ENCODE data around the gene MRPL38.

Gene MRPL38

DNA sequence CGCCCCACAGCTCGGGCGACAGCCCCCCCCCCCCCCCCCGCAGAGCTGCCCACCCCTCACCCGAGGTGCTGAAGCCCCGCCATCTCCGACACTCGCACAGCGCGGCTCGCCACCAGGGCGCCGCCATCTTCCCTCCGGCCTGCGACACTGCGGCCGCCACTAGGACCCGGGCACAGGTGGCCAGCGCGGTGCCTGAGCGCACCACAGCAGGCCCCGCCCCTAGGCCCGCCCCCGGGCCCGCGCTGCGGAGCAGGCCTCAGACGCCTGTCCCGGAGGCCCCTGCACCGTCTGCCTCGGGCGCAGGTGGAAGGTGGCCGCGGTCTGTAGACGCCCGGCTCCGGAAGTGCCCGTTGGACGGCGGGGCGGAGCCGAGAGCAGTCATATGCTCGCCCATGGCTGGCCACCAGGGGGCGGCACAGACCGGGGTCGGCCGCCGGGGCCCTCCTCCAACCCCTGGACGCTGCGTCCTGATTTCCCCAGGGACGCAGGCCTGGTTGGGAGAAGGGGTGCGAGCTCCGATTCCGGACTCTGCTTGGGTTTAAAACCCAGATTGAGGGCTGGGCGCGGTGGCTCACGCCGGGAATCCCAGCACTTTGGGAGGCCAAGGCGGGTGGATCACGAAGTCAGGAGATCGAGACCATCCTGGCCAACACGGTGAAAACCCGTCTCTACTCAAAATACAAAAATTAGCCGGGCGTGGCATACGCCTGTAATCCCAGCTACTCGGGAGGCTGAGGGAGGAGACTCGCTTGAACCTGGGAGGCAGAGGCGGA, at the start of gene MRPL38:
Gene MRPL38 (minus strand): TSS at position 136 of the 773 bp plus-strand sequence. CDS start 9 bp downstream, at position 127.
- DNase-seq (ENCODE audit: low read depth in 2 of 2): peak; percentile 87 to 92

DNA sequence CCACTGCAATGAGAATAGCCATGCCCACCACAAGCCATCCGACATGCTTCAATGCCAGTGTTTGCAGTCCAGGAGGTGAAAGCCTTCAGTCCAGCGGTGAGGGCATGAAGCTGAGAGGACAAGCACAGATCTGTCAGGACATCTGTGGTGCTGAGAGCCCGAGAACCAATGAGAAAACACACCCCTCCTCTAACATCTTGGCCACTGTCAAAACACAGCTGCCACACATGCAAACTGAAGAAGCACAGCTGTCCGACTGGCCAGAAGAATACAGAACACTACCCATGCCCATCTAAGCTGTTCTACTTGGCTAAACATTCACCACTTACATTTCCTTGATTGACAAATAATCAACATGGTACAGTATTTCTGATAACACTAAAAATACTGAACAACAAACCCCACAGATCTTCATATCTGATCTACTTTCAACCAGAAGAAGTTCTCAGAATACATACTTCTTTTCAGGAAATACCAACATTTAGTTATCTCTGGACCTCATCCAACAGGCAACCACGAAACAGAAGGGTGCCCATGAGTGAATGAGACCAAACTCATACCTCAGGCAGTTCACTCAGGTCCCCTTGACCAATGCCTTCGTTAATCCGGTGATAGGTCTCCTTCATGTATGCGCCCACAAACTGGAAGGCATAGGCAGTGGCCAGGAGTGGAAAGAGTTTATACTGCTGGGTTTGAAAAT, 46.3 kb upstream of the MRPL38 start:
- no peak for DNase-seq (ENCODE audit: low read depth in 2 of 2)

DNA sequence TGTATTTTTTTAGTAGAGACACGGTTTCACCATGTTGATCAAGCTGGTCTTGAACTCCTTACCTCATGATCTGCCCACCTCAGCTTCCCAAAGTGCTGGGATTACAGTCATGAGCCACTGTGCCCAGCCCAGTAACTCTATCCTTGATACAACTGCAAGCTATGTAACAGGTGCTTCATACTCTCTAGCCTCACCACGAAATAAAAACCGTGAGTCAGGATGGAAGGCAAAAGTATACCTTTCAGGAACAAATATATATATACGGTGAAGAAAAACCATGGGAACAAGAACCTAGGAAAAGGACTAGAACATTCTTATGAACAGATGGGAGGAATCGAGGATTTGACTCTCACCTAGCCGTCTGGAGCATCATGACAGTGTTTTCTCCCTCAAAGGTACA, 45.7 kb upstream of the MRPL38 start:
- DNase-seq (ENCODE audit: low read depth in 2 of 2): no peak

DNA sequence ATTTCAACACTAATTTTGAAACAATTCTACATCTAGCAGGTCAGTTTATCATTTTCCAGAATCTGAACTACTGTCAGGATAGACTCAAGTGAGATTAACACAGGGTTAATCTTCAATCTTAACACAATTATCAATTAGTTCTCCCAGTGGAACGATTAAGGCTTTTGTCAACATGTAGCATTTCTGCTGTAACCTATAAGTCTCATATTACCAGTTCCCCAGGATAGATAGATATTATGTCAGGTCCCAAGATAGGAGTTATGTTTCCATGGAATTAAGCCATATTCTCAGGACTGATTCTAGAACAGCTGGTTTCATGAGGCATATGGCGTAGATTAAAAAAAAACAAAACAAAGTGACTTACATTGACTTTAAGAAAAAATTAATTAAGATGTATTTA, 40.5 kb upstream of the MRPL38 start:
- no peak for DNase-seq (ENCODE audit: low read depth in 2 of 2)

DNA sequence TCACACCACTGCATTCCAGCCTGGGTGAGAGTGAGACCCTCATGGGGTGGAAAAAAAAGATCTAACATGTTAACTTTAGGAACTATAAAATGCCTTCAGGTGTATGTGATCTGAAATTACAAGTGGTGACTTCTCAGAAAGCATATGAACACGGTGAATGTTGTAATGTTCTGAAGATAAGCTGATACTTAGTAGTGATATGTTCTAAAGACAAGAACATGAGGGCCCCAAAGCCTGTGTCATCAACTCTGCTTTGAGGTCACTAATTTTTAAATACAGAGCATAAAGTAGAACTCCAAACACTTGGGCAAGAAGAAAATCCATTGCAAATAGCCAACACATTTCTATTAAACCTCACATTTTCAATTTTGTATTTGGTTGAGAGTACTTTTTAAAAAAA, 38.8 kb upstream of the MRPL38 start:
- no peak for DNase-seq (ENCODE audit: low read depth in 2 of 2)

DNA sequence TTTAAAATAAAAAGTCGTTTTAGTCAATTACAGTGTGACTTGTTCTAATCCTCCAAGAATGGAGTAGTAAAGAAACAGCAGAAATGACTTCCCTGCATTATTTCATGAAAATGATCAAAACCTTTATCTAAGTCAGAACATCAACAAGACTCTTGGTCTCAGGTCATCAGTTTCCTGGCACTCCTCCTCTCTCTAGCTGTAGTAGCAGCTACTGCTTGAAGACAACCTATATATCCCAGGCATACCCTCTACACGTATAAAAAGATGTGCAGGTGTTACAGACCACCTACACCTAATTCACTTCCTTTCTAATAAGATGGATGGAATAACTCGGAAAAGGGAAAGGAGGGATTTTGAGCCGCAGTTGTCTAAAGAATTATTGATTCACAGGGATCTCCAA, 37.8 kb upstream of the MRPL38 start:
- DNase-seq (ENCODE audit: low read depth in 2 of 2): no peak

DNA sequence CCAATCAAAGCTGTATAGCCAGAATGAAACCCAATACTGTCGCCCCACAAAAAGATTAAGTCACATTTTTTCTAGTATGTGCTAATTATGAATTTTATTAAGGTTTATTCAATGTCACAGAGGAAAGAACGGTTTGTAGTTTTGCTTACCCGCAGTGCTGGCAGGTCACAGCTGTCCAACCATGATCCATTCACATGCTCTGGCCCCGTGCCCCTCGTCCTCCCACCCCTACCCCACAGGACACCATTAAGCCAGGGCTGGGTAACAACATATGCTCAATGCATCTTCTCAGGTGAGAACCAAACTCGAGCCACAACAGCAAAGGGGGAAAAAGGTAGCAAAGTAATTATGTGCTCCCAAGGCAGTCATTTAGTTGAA, 36.7 kb upstream of the MRPL38 start:
- DNase-seq (ENCODE audit: low read depth in 2 of 2): no peak

DNA sequence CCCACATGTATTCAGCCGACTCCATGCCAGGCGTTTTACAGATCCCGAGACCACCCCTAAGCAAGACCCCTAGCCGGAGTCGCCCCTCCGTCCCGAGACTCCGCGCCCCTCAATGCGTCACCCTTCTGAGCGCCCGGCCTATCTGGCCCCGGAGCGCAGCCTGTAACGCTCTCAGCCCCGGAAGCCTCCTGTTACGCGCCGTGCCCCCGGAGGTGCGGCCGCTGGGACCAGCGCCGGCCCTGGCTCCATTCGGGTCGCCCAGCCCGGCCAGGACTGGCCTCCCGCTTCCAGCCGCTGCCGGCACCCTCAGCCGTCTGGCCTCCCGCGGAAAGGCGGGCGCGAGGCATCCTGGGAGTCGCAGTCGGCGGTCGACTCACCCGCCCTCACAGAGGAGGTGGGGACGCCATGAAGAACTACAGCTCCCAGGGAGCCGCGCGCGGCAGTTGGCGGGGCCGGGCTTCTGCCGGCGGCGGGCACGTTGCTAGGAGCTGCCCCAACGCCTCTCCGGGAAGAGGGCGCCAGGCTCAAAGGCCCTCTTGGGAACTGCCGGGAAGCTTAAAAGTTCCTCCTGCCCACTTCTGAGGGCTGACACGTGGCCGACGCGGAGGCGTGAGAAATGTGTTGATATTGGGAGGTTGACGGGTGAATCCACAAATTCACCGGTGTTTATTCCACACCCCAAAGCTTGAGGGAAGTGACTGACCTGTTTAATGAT, 36.2 kb upstream of the MRPL38 start, which contains the start of gene FBF1:
Gene FBF1 (minus strand): TSS at position 316 of the 715 bp plus-strand sequence. CDS start 2,893 bp downstream, outside the sequence.
- peak; percentile 75 to 83 for DNase-seq (ENCODE audit: low read depth in 2 of 2)

DNA sequence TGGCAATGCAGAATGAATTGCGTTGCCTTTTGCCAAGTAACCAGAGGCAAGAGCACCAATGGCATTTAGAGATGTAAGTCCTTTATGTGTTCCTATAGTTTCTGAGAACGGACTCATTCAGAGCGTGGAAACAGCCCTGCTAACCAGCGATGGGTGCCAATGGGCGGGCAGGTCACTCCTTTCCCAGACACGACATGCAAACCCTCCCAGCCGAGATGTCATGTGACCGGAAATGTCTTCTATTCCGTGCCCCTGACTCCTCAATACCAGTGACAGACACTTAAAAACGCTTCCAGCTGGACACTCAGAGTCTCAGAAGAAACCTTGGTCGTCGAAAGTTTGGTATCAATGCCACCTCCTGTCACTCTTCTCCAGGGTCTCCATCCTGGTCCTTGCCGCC, 33.0 kb upstream of the MRPL38 start:
- no peak for DNase-seq (ENCODE audit: low read depth in 2 of 2)

DNA sequence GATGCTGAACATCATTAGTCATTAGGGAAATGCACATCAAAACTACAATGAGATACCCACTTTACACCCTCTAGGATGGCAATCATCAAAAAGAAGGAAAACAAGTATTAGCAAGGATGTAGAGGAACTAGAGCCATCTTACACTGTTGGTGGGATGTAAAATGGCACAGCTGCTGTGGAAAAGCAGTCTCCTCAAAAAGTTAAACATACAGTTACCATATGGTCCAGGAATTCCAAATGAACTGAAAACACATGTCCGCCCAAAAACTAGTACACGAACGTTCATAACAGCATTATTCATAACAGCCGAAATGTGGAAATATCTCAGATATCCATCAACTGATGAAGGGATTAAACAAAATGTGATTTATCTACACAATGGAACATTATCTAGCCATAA, 29.1 kb upstream of the MRPL38 start:
- DNase-seq (ENCODE audit: low read depth in 2 of 2): no peak

DNA sequence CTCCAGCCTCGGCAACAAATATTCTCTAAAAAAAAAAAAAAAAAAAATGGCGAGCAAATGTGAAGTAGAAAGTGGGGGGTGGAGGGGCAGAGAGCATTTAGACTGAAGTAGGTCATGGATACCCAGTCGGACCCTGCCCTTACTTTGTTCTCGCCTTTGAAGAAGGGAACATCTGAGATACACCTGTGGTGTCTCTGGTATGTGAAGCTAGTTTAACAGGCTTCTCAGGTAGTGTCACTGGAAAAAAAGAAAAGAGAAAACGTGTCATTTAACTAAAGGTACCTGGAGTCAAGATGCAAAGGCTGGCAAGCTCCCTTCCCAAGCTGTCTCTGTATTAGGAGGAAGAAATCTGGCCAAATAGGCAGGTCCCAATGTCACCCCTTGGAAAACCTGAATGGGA, 28.2 kb upstream of the MRPL38 start:
- no peak for DNase-seq (ENCODE audit: low read depth in 2 of 2)

DNA sequence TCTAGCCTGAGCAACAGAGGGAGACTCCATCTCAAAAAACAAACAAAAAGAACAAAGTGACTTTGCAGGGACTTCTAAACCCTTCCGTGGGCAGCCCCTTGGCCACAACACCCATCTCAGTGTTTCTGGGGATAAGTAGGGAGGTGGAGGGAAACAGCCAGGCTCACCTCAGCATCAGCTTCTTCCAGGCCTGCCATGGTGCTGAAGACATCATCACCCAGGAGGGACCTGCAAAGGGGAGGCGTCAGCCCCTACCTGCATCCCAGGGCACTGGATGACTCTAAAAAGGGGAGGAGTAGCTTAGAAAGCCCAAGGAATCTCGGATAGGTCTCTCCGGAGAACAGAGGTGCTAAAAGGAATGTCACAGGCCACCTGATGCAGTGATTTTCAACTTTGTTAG, 26.4 kb upstream of the MRPL38 start:
- DNase-seq (ENCODE audit: low read depth in 2 of 2): no peak

DNA sequence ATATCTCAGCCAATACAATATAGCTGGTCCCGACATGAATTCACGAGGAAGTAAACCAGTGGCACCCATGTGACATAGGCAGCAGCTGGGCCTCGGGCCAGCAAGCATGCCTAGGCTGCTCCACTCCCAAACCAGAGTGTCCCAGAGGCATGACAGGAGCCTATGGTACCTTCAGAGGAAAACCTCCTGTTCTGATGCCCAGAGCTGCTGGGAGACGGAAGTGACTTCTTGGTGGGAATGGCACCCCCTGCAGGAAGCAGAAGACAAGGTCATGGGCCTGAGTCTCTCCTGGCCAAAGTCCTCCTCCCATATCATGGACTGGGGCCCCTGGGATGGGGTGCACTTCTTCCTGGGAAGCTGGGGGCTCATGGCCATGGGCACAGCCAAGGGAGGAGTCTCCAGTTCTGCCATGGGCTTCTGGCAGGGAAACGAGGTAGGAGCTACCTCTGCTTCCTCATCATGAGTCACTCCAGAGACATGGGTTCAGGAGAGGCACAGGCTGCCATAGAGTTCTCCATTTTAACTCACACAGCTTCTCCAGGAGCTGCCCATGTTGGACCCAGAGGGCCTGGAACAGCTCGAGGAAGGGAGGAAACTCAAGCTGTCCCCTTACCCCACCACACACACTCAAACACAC, 22.7 kb upstream of the MRPL38 start:
- no peak for DNase-seq (ENCODE audit: low read depth in 2 of 2)

DNA sequence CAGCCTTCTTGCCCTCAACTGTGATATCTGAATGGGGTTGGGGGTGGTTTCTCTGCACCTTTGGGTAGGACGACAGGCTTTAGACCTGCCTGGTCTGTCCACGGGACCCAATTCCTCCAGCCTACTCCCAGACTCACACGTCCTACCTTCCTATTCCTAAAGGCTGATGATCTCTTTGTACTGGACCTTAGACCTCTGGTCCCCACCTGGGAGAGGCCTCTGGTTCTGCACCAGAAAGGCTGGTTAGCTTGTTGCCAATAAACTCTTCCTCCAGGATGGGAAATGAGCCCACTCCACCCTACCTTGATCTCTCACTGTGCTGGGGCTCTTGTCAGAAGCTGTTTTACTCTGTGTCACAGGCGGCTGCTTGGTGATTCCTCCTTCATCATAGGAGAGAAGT, 21.8 kb upstream of the MRPL38 start:
- no peak for DNase-seq (ENCODE audit: low read depth in 2 of 2)

DNA sequence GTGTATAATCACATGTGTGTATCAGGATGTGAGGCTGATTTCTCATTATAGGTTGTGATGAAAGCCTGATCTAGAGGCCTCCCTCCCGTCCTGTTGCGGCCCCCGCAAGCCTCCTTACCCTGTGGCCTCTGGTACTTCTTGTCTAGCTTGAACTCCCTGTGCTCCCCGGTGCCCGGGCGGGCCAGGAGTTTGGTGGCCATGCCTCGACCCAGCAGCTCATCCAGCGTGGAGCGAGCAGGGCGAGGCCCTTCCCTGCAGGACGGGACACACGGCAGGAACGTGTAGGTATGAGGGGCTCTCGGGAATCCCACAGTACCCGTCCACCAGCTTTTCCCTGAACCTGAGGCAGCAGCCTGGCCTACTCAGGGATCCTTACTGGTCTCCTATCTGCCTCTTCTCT, 21.2 kb upstream of the MRPL38 start:
- DNase-seq (ENCODE audit: low read depth in 2 of 2): no peak

DNA sequence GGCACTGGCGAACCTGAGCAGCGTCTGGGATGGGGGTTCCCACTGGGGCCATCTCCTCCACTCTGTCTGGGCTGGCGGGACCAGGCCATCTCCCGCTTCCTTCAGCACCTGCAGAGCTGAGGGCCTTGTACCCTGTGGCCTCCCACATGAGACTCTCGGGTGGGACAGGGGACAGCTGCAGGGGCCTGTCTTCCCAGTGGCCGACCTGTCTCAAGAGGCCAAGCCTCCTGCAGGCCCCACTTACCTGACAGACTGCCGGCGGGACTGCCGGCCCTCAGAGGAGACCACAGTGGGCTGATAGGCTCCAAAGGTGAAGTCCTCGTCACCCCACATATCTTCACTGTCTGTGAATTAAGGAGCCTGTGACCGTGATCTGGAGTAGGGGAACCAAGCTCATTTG, 20.4 kb upstream of the MRPL38 start:
- DNase-seq (ENCODE audit: low read depth in 2 of 2): no peak

DNA sequence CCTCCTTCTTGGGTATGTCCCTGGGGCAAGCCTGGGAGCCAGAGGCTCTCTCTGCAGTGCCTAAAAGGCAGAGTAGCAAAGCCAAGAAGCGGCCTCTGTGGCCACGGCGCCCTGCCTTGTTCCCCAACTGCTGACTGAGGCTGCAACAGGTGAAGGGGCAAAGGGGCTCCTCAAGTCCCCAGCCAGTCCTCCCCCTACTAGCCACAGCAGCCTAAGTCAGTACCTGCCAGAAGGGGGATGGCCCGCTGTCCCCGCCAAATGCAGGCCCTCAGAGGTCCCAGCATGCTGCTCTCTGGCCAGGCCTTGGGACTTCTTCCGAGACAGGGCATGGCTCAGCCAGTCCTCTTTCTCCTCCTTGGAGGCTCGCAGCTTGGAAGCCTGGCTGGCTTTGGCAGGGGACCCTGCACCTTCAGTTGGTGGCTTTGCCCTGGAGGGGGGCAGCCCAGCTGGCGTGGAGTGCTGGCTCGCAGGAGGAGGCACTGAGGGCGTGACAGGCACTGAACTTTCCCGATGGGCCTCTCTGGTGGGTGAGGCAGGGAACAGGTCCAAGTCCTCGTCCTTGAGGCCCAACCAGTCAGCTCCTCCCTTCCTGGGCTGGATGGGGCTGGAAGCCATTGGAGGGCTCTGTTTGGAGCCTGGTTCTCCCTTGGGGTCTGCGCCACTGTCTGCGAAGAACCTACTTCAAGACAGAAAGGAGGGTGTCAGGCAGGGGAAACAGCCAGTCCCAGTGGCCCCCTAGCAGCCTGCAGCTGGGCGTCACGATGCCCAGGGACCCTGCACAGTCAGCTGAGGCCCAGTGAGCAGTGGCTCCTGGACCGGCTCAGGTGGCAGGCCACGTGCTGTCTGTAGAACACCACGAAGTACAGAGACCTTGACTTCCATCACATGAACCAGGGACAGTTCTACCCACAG, 18.5 kb upstream of the MRPL38 start:
- DNase-seq (ENCODE audit: low read depth in 2 of 2): no peak

DNA sequence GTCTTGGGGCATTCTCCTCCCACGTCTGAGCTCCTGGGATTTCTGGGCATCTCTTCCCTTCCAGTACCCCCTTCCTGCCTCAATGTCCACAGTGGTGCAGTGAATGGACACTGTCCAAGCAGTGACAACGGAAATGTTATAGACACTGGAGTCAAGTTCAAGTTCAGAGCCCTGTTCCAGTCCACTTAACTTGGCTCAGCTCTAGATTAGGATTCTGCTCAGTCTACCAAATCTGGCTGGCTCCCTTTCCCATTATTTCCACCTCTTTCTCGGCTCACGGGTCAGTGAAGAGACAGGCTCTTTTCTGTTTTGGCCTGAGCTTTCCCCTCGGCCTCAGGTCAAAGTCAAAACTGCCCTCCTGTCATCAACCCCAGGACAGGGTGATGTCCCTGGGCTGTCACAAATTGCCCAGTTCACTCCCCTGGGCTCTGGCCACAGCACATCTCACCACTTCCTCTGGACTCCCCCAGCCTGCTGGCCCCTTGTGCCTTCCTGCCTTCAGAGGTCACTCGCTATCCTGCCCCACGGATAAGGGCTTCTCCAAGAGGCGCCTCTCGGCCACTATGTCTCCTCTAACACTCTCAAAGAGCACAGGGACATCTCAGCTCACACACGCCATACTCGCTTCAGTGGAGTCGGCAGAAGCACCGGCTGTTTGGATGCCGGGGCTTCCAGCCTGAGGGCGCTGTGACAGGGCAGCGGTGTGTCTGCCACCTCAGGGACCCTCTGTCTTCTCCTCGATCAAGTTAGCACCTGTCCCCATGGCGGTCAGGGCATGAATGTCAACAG, 17.7 kb upstream of the MRPL38 start:
- no peak for DNase-seq (ENCODE audit: low read depth in 2 of 2)

DNA sequence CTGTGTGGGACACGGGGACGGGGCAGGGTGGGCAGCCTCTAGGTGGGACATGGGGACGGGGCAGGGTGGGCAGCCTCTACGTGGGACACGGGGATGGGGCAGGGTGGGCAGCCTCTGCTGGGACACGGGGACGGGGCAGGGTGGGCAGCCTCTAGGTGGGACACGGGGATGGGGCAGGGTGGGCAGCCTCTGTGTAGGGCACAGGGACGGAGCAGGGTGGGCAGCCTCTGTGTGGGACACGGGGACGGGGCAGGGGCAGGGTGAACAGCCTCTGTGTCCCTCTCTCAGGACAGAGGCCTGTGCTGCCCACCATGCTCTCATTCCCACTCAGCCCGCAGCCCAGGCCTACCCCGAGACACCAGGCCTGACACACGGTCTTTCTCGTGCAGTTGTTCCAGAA, 16.9 kb upstream of the MRPL38 start:
- DNase-seq (ENCODE audit: low read depth in 2 of 2): no peak

DNA sequence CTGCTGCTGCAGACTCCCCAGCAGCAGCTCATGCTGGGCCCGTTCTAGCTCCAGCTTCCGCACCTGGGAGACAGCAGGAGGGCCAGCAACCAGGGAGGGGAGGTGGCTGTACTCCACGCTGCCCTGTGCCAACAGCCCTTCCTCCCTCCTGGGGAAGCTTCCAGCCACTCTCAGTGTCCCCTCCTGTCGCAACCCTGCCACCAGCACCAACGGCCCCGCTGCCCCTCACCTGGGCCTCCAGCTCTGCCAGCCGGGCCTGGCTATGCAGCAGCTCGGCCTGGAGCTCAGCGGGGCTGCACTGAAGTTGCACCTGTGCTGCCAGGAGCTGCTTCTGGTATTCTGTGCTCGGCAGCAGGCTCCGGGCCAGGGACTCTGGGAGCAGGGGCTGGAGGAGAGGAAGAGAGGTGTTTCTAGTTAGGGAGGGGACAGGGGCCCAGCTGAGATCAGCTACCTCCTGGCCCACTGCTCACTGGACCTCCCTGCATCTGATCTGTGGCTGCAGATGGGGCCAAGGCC, 15.4 kb upstream of the MRPL38 start:
- no peak for DNase-seq (ENCODE audit: low read depth in 2 of 2)

Data from stimulated activated CD4-positive, alpha-beta T cell treated with anti-CD3 and anti-CD28 coated beads, Interleukin-1b, Interleukin-23, amount 100 ng/mL, for 4 hours (primary cell).